ENCODE data around the gene BCKDHB. TPM values are rescaled to one million over a fixed set of nuclear protein-coding genes. Genes with fewer than 3 reads are reported as not detected.
"Not testable (repeated sequence)": the region's sequence is repeated elsewhere in the genome, so short reads cannot be mapped to it uniquely, and the experiment has no call there.

BCKDHB gene
- total RNA-seq (10 to 100 TPM; 16.7 to 44.6 (median 26.3) TPM), polyA plus RNA-seq (10 to 100 TPM in 2 of 3 donors, 1 to 10 TPM in 1; 7.8 to 16.5 (median 13.1) TPM)
- long read RNA-seq, donor 1, partial matches to known transcripts, result 0 of 3 reads
- long read RNA-seq, donor 1, other reads (novel, unspliced or antisense), result 0 of 3 reads
- long read RNA-seq, donor 2, transcript BCKDHB-201 (10 exons, 3,692 nt), result major isoform, 10 of 13 reads
- long read RNA-seq, donor 2, partial matches to known transcripts, result 0 of 13 reads
- long read RNA-seq, donor 2, other reads (novel, unspliced or antisense), result 0 of 13 reads
- long read RNA-seq, donor 3, partial matches to known transcripts, result 6 of 9 reads
- long read RNA-seq, donor 3, other reads (novel, unspliced or antisense), result 0 of 9 reads
- long read RNA-seq, donor 4, partial matches to known transcripts, result 0 of 1 reads
- long read RNA-seq, donor 4, other reads (novel, unspliced or antisense), result 0 of 1 reads
- long read RNA-seq, donor 5, partial matches to known transcripts, result 0 of 6 reads
- long read RNA-seq, donor 5, other reads (novel, unspliced or antisense), result 0 of 6 reads
- long read RNA-seq, donor 6, transcript BCKDHB-202 (11 exons, 1,514 nt), result minor isoform, 11 of 33 reads
- long read RNA-seq, donor 6, transcript BCKDHB-201 (10 exons, 3,692 nt), result major isoform, 21 of 33 reads
- long read RNA-seq, donor 6, partial matches to known transcripts, result 0 of 33 reads
- long read RNA-seq, donor 6, other reads (novel, unspliced or antisense), result 0 of 33 reads
- long read RNA-seq, donor 7, partial matches to known transcripts, result 0 of 7 reads
- long read RNA-seq, donor 7, other reads (novel, unspliced or antisense), result 0 of 7 reads
- long read RNA-seq, donor 8, transcript BCKDHB-201 (10 exons, 3,692 nt), result major isoform, 7 of 8 reads
- long read RNA-seq, donor 8, partial matches to known transcripts, result 0 of 8 reads
- long read RNA-seq, donor 8, other reads (novel, unspliced or antisense), result 0 of 8 reads
- long read RNA-seq, donor 9, partial matches to known transcripts, result 12 of 15 reads
- long read RNA-seq, donor 9, other reads (novel, unspliced or antisense), result 0 of 15 reads
- long read RNA-seq, donor 10, partial matches to known transcripts, result 0 of 1 reads
- long read RNA-seq, donor 10, other reads (novel, unspliced or antisense), result 0 of 1 reads

GRCh38 chr6:80106418-80107235 lies at the start of gene BCKDHB:
Gene BCKDHB (plus strand): TSS chr6:80106671. CDS start chr6:80106694, 23 bp downstream.
- peak; percentile 98 to 100 for DNase-seq
- no peaks in the 10 kb centered on the region for H3K27me3 ChIP-seq
- no peak for TF ChIP-seq CTCF (IDR thresholded peaks at IDR 0.05)
- peak in 2 of 4 donors; percentile 85 to 92 for TF ChIP-seq POLR2A (IDR thresholded peaks at IDR 0.05)
- TF ChIP-seq EP300 (IDR thresholded peaks at IDR 0.05), result no peak
- TF ChIP-seq POLR2AphosphoS5 (IDR thresholded peaks at IDR 0.05), result peak; percentile 87 to 98 (median 96)
- intact Hi-C loops (cut with DNase I; ENCODE audit: low total_unique reads), result no loop called here
- WGBS, 5 donors, result 0 to 1% (median 0%) methylated on average over 30 to 56 of the region's 56 CpGs
- peaks cover 0 to 3% (median 0%) of the 10 kb centered on the region in 4 donors for H3K36me3 ChIP-seq
- peak within 1 kb of the TSS; percentile 70 to 85 (median 73) for H3K4me3 ChIP-seq
- H3K27ac ChIP-seq, result peak within 1 kb of the TSS; percentile 85 to 96 (median 91)
- peaks cover 5 to 28% (median 13%) of the 10 kb centered on the region in 4 donors for H3K4me1 ChIP-seq
- H3K9me3 ChIP-seq, result no peaks in the 10 kb centered on the region

GRCh38 chr6:80060774-80061173 lies 45.7 kb upstream of the BCKDHB start:
- DNase-seq, result no peak
- intact Hi-C loops (cut with DNase I; ENCODE audit: low total_unique reads), result no loop called here
- TF ChIP-seq EP300 (IDR thresholded peaks at IDR 0.05), result no peak
- TF ChIP-seq POLR2AphosphoS5 (IDR thresholded peaks at IDR 0.05), result no peak
- TF ChIP-seq CTCF (IDR thresholded peaks at IDR 0.05), result no peak
- TF ChIP-seq POLR2A (IDR thresholded peaks at IDR 0.05), result no peak
- no peaks in the 10 kb centered on the region for H3K36me3 ChIP-seq
- no peak overlapping the region for H3K4me3 ChIP-seq
- H3K9me3 ChIP-seq, result no peaks in the 10 kb centered on the region
- H3K27me3 ChIP-seq, result no peaks in the 10 kb centered on the region
- no peak overlapping the region for H3K27ac ChIP-seq
- no peaks in the 10 kb centered on the region for H3K4me1 ChIP-seq

GRCh38 chr6:80068146-80068545 lies 38.3 kb upstream of the BCKDHB start:
- intact Hi-C loops (cut with DNase I; ENCODE audit: low total_unique reads); H3K27me3 ChIP-seq; DNase-seq; H3K36me3 ChIP-seq; H3K27ac ChIP-seq; H3K9me3 ChIP-seq; H3K4me1 ChIP-seq; H3K4me3 ChIP-seq: not testable (repeated sequence)
- WGBS, 5 donors, result 80 to 91% (median 84%) methylated on average over 7 of the region's 7 CpGs

- H3K27ac ChIP-seq; intact Hi-C loops (cut with DNase I; ENCODE audit: low total_unique reads); H3K4me3 ChIP-seq; H3K27me3 ChIP-seq; H3K4me1 ChIP-seq; H3K36me3 ChIP-seq; DNase-seq: not testable (repeated sequence)
- WGBS, 5 donors, result 87 to 93% (median 90%) methylated on average over 19 of the region's 19 CpGs
- H3K9me3 ChIP-seq, result peaks cover 0 to 16% (median 5%) of the 10 kb centered on the region in 4 donors
Observed at GRCh38 chr6:80070431-80070830, 36.0 kb upstream of the BCKDHB start.

Measured in stomach (tissue), 19 donors.